ENCODE measurements around the gene ACSM6. TPM values are rescaled to one million over a fixed set of nuclear protein-coding genes. Genes with fewer than 3 reads are reported as not detected.
A peak's percentile ranks its signal among the peaks of the same experiment; 100 is the strongest.

ACSM6 gene
- total and polyA plus RNA-seq, 2 experiments from 2014 or later, result 0.10 TPM; not detected in 1

DNA sequence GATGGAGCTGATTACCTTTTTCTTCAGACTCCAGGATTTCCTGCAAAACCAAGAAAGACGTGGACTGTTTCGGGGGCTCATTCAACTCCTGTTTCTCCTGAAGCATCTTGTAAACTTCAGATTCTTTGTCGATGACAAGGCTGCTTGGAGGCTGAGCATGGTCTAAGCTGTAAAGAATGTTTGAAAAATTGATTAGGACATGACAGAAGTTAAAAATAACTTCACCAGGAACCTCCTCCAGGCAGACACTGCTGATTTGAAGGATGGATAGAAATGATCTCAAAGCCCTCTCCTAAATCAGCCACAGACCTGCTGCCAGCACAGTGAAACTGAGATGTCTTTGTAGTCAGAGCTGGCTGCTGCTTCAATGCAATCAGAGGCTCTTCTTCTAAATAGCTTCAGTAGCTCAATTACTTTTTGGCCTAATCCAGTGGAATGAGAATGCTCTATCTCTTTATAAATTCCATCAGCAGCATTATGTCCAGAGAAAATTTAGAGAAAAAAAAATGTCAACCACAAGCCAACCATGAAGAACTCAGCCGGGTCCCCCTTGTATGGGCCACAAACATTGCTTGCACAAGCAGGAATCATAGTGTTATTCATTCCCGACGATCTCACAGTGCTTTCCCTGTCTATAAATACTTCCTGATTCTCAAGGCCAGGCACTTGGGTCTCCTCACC, 53.3 kb downstream of the ACSM6 start:
- H3K9me2 ChIP-seq (replicated peaks; ENCODE audit: insufficient read depth), result no peaks in the 10 kb centered on the region
- H2AFZ ChIP-seq, result no peak overlapping the region
- H3K9me3 ChIP-seq (ENCODE audit: low read depth), result no peaks in the 10 kb centered on the region
- no peaks in the 10 kb centered on the region for H4K20me1 ChIP-seq (ENCODE audit: insufficient read depth, poor library complexity, severe bottlenecking)
- peak overlapping the region; percentile 50 for H3K27ac ChIP-seq
- no peaks in the 10 kb centered on the region for H3K27me3 ChIP-seq
- H3K4me2 ChIP-seq, result no peak overlapping the region
- no peaks in the 10 kb centered on the region for H3K36me3 ChIP-seq (replicated peaks; ENCODE audit: insufficient read depth, low read depth)
- TF ChIP-seq CTCF (IDR thresholded peaks at IDR 0.05; ENCODE audit: poor library complexity), result no peak
- no peak for TF ChIP-seq EZH2phosphoT487 (IDR thresholded peaks at IDR 0.05; ENCODE audit: low read depth, severe bottlenecking, unreplicated experiment)
- TF ChIP-seq EZH2 (IDR thresholded peaks at IDR 0.05; ENCODE audit: borderline replicate concordance), result no peak
- no peak for DNase-seq (ENCODE audit: low spot score)
- no peak overlapping the region for H3K4me3 ChIP-seq
- H3K79me2 ChIP-seq, result peaks cover 21% of the 10 kb centered on the region
- H3K4me1 ChIP-seq (ENCODE audit: insufficient read depth), result peaks cover 14% of the 10 kb centered on the region
- 60% methylated on average over 6 of the region's 6 CpGs for WGBS (ENCODE audit: low lambda C conversion rate, missing lambda C conversion rate)

- peak overlapping the region; percentile 50 for H3K27ac ChIP-seq
- no peak overlapping the region for H3K4me3 ChIP-seq
- TF ChIP-seq CTCF (IDR thresholded peaks at IDR 0.05; ENCODE audit: poor library complexity) (no peak), EZH2 (IDR thresholded peaks at IDR 0.05; ENCODE audit: borderline replicate concordance) (no peak), EZH2phosphoT487 (IDR thresholded peaks at IDR 0.05; ENCODE audit: low read depth, severe bottlenecking, unreplicated experiment) (no peak)
- H3K4me2 ChIP-seq, result no peak overlapping the region
- H2AFZ ChIP-seq, result no peak overlapping the region
- H3K4me1 ChIP-seq (ENCODE audit: insufficient read depth), result peaks cover 14% of the 10 kb centered on the region
- WGBS (ENCODE audit: low lambda C conversion rate, missing lambda C conversion rate), result 91% methylated on average over 7 of the region's 7 CpGs
- no peaks in the 10 kb centered on the region for H3K36me3 ChIP-seq (replicated peaks; ENCODE audit: insufficient read depth, low read depth)
- no peak for DNase-seq (ENCODE audit: low spot score)
- no peaks in the 10 kb centered on the region for H3K9me2 ChIP-seq (replicated peaks; ENCODE audit: insufficient read depth)
- no peaks in the 10 kb centered on the region for H3K27me3 ChIP-seq
- H3K9me3 ChIP-seq (ENCODE audit: low read depth), result no peaks in the 10 kb centered on the region
- H3K79me2 ChIP-seq, result peaks cover 21% of the 10 kb centered on the region
- H4K20me1 ChIP-seq (ENCODE audit: insufficient read depth, poor library complexity, severe bottlenecking), result no peaks in the 10 kb centered on the region
Measured at GRCh38 chr10:95247881-95248583, 54.0 kb downstream of the ACSM6 start.

DNA sequence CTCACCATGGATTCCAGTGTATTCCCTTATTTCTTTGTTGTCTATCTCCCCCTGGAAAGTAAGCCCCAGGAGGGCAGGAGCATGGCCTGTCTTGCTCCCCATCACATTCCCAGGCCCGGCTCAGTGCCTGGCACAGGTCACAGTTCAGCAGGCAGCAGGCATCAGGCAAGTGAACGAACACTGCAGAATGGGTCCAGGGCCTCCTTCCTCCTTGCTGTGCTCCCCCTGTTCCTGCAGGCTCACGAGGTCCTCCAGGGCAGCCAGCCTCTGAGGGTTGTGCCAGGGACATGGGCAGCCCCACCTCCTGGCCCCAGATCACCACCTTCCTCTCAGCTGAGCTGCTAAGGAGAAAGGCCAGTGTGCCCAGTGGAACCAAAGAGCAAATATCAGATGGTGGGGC, 55.0 kb downstream of the ACSM6 start:
- no peak overlapping the region for H3K27ac ChIP-seq
- no peak overlapping the region for H2AFZ ChIP-seq
- TF ChIP-seq EZH2phosphoT487 (IDR thresholded peaks at IDR 0.05; ENCODE audit: low read depth, severe bottlenecking, unreplicated experiment), result no peak
- no peaks in the 10 kb centered on the region for H3K36me3 ChIP-seq (replicated peaks; ENCODE audit: insufficient read depth, low read depth)
- H4K20me1 ChIP-seq (ENCODE audit: insufficient read depth, poor library complexity, severe bottlenecking), result no peaks in the 10 kb centered on the region
- no peak for DNase-seq (ENCODE audit: low spot score)
- WGBS (ENCODE audit: low lambda C conversion rate, missing lambda C conversion rate), result 92% methylated on average over 3 of the region's 3 CpGs
- no peak overlapping the region for H3K4me2 ChIP-seq
- H3K79me2 ChIP-seq, result peaks cover 28% of the 10 kb centered on the region
- H3K9me2 ChIP-seq (replicated peaks; ENCODE audit: insufficient read depth), result no peaks in the 10 kb centered on the region
- H3K27me3 ChIP-seq, result no peaks in the 10 kb centered on the region
- no peak overlapping the region for H3K4me3 ChIP-seq
- peaks cover 14% of the 10 kb centered on the region for H3K4me1 ChIP-seq (ENCODE audit: insufficient read depth)
- no peaks in the 10 kb centered on the region for H3K9me3 ChIP-seq (ENCODE audit: low read depth)

GRCh38 chr10:95249467-95249866, 55.4 kb downstream of the ACSM6 start:
- Histone ChIP-seq H3K9me2 (replicated peaks; ENCODE audit: insufficient read depth) (no peaks in the 10 kb centered on the region), H3K4me2 (no peak overlapping the region), H3K27ac (no peak overlapping the region), H2AFZ (no peak overlapping the region), H3K4me1 (ENCODE audit: insufficient read depth) (peaks cover 14% of the 10 kb centered on the region), H4K20me1 (ENCODE audit: insufficient read depth, poor library complexity, severe bottlenecking) (no peaks in the 10 kb centered on the region), H3K79me2 (peaks cover 33% of the 10 kb centered on the region), H3K4me3 (no peak overlapping the region), H3K36me3 (replicated peaks; ENCODE audit: insufficient read depth, low read depth) (no peaks in the 10 kb centered on the region), H3K9me3 (ENCODE audit: low read depth) (no peaks in the 10 kb centered on the region), H3K27me3 (no peaks in the 10 kb centered on the region)
- no peak for TF ChIP-seq EZH2 (IDR thresholded peaks at IDR 0.05; ENCODE audit: borderline replicate concordance)
- TF ChIP-seq EZH2phosphoT487 (IDR thresholded peaks at IDR 0.05; ENCODE audit: low read depth, severe bottlenecking, unreplicated experiment), result no peak
- TF ChIP-seq CTCF (IDR thresholded peaks at IDR 0.05; ENCODE audit: poor library complexity), result no peak
- DNase-seq (ENCODE audit: low spot score), result no peak
- 85% methylated on average over 3 of the region's 3 CpGs for WGBS (ENCODE audit: low lambda C conversion rate, missing lambda C conversion rate)

Data from hepatocyte (in vitro differentiated cells).